Activated B cell treated with CpG ODN at 0.5 μM for 24 hours (primary cell): ENCODE measurements around the gene TCF4. TPM values are rescaled to one million over a fixed set of nuclear protein-coding genes. Genes with fewer than 3 reads are reported as not detected.

Experiments used
- ATAC-seq: fragments of 200-7000 bp; cut with Tn5 transposase; one replicate; pipeline ENCODE4 v1.10.0; 2021; ENCODE audit warnings: low read depth, mild to moderate bottlenecking, moderate library complexity
- CTCF ChIA-PET: fragments of 350-600 bp; sonication (Branson Sonifier 250); formaldehyde crosslinking; loops from one replicate; lab custom pipeline; 2021; ENCODE audit warnings: antibody characterized with exemption; lab: Charles Lee
- POLR2A ChIA-PET: fragments of 350-600 bp; sonication (Branson Sonifier 250); formaldehyde crosslinking; loops from one replicate; lab custom pipeline; 2021; ENCODE audit warnings: antibody characterized with exemption; lab: Charles Lee
- DNase-seq: peaks from one replicate; pipeline ENCODE4 v3.0.0; 2022
- H3K27ac Mint-ChIP-seq: one replicate; pipeline ENCODE4 v1.8.0; 2020; ENCODE audit warnings: mixed read lengths
- H3K27me3 Mint-ChIP-seq: one replicate; pipeline ENCODE4 v1.8.0; 2021; ENCODE audit warnings: mixed read lengths
- H3K36me3 Mint-ChIP-seq: one replicate; pipeline ENCODE4 v1.8.0; 2021; ENCODE audit warnings: low read depth, mixed read lengths
- H3K4me1 Mint-ChIP-seq: one replicate; pipeline ENCODE4 v1.8.0; 2021; ENCODE audit warnings: mixed read lengths
- H3K4me3 Mint-ChIP-seq: one replicate; pipeline ENCODE4 v1.8.0; 2020; ENCODE audit warnings: mild to moderate bottlenecking, mixed read lengths
- H3K9me3 Mint-ChIP-seq: one replicate; pipeline ENCODE4 v1.8.0; 2020; ENCODE audit warnings: mixed read lengths
- intact Hi-C: fragments of 100-400 bp; cut with micrococcal nuclease; formaldehyde crosslinking; loops from one replicate; pipeline ENCODE4 v1.15.1; 2024
- total RNA-seq: library from RNA; stranded (reverse); gene quantifications from 2 replicates; pipeline ENCODE4 v1.2.3, GENCODE V29; 2022
- TF ChIP-seq, protein P1 (sequence below): fragments of 200-600 bp; IDR thresholded peaks from one replicate; pipeline ENCODE4 v1.8.0; 2022; ENCODE audit warnings: antibody characterized with exemption, mild to moderate bottlenecking

The TCF4 gene
- total RNA-seq, 1 donor from 2014 or later, result 270 TPM

- TF ChIP-seq, protein P1, sequence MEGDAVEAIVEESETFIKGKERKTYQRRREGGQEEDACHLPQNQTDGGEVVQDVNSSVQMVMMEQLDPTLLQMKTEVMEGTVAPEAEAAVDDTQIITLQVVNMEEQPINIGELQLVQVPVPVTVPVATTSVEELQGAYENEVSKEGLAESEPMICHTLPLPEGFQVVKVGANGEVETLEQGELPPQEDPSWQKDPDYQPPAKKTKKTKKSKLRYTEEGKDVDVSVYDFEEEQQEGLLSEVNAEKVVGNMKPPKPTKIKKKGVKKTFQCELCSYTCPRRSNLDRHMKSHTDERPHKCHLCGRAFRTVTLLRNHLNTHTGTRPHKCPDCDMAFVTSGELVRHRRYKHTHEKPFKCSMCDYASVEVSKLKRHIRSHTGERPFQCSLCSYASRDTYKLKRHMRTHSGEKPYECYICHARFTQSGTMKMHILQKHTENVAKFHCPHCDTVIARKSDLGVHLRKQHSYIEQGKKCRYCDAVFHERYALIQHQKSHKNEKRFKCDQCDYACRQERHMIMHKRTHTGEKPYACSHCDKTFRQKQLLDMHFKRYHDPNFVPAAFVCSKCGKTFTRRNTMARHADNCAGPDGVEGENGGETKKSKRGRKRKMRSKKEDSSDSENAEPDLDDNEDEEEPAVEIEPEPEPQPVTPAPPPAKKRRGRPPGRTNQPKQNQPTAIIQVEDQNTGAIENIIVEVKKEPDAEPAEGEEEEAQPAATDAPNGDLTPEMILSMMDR, result no peak
- intact Hi-C loops, result loop anchor here (1.0 kb wide), 1 partner anchor 9 kb away; no protein-coding TSS in a partner anchor
- no peaks in the 10 kb centered on the region for H3K9me3 Mint-ChIP-seq
- H3K27ac Mint-ChIP-seq, result peak overlapping the region; percentile 35
- peaks cover 10% of the 10 kb centered on the region for H3K36me3 Mint-ChIP-seq
- peak; percentile 25 for ATAC-seq
- POLR2A ChIA-PET, result no interaction called here
- DNase-seq, result no peak
- peaks cover 15% of the 10 kb centered on the region for H3K4me1 Mint-ChIP-seq
- H3K4me3 Mint-ChIP-seq, result no peak overlapping the region
- CTCF ChIA-PET, result no interaction called here
- no peaks in the 10 kb centered on the region for H3K27me3 Mint-ChIP-seq
These were observed 132.1 kb downstream of the TCF4 start for GRCh38 chr18:55455938-55456337.

DNA sequence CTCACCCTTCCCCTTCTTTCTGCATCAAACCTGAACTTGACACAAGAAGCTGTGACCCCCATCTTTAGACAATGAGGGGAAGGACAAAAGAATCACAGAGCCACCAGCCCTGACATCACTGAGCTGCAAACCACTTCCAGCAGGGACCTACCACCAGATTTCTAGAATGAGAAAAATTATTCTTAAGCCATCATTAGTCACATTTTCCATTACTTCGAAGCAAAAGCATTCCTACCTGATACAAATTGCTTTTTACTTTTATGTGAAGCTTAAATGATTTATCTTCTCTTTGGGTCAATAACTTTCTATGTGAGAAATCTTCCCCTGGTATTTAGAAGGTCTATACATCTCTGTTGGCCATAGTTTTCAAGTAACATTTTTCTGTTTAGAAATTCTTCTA lies 134.8 kb downstream of the TCF4 start:
- Mint-ChIP-seq H3K27ac (no peak overlapping the region), H3K36me3 (no peaks in the 10 kb centered on the region), H3K27me3 (no peaks in the 10 kb centered on the region), H3K4me3 (no peak overlapping the region), H3K4me1 (peaks cover 22% of the 10 kb centered on the region), H3K9me3 (no peaks in the 10 kb centered on the region)
- CTCF ChIA-PET, result interaction anchor here (1.2 kb wide), 1 partner anchor 49 kb away, joined by 3 read pairs; no protein-coding TSS in a partner anchor
- POLR2A ChIA-PET, result no interaction called here
- ATAC-seq, result no peak
- intact Hi-C loops, result no loop called here
- TF ChIP-seq, protein P1, result no peak
- DNase-seq, result no peak

DNA sequence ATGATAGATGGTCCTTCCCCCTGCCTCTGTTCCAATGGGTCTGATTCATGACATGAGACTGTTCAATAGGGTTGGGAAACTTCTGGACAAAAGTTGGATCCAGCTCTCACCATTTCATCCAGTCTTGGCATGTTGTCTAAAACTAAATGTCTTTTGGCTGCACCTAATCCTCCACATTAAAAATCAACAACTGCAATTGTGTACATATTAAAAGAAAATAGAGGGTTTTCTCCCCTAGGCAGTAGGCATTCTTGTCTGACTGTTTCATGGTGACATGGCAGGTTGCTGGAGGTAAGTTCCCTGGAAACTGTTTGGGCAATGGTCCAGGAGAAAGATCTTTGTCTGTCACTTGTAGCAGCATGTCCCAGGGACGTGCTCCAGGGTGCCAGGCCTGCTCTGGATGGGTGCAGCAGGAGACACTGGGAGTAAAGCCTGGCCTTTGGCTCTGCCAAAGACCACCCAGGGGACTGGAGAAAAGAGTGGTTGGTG lies 135.8 kb downstream of the TCF4 start:
- Mint-ChIP-seq H3K9me3 (no peaks in the 10 kb centered on the region), H3K4me3 (no peak overlapping the region), H3K36me3 (no peaks in the 10 kb centered on the region), H3K27ac (no peak overlapping the region), H3K4me1 (peaks cover 31% of the 10 kb centered on the region), H3K27me3 (no peaks in the 10 kb centered on the region)
- intact Hi-C loops, result no loop called here
- CTCF ChIA-PET, result no interaction called here
- TF ChIP-seq, protein P1, result no peak
- POLR2A ChIA-PET, result no interaction called here
- ATAC-seq, result no peak
- no peak for DNase-seq

- Mint-ChIP-seq H3K4me3 (no peak overlapping the region), H3K9me3 (peaks cover 3% of the 10 kb centered on the region), H3K36me3 (no peaks in the 10 kb centered on the region), H3K27ac (no peak overlapping the region), H3K27me3 (no peaks in the 10 kb centered on the region), H3K4me1 (peaks cover 28% of the 10 kb centered on the region)
- TF ChIP-seq, protein P1, result no peak
- ATAC-seq (no peak), DNase-seq (no peak)
- intact Hi-C loops, result no loop called here
- ChIA-PET CTCF (interaction anchor here (0.9 to 1.3 kb wide), 2 partner anchors 10 to 1126 kb away, joined by 3 to 5 read pairs; no protein-coding TSS in a partner anchor), POLR2A (no interaction called here)
These were observed 138.4 kb downstream of the TCF4 start for GRCh38 chr18:55449412-55450140.

DNA sequence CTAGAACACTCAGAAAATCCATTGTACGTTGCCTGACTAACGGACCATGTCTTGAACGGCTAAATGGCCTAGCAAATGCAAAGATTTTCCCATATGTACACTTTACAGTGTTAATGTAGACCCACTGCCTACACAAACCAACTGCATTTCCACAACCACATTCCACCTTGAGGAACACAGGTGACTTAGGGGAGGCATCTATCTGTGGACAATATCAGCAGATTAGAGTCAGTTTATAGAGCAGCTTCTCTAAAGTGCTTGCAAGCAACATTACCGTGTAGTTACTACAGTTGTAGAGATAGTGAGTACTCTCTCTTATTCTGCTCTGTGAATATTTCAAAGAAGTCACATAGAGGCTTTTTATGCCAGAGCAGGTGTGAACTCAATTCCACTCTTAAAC lies 139.6 kb downstream of the TCF4 start:
- CTCF ChIA-PET, result interaction anchor here (1.3 kb wide), 1 partner anchor 9 kb away, joined by 5 read pairs; no protein-coding TSS in a partner anchor
- POLR2A ChIA-PET, result interaction anchor here (0.6 kb wide), 1 partner anchor 23 kb away, joined by 8 read pairs; no protein-coding TSS in a partner anchor
- intact Hi-C loops, result no loop called here

More for the DNA sequence above, 139.6 kb downstream of the TCF4 start:
- DNase-seq, result no peak
- peaks cover 3% of the 10 kb centered on the region for H3K9me3 Mint-ChIP-seq
- no peak overlapping the region for H3K27ac Mint-ChIP-seq
- peaks cover 29% of the 10 kb centered on the region for H3K4me1 Mint-ChIP-seq
- TF ChIP-seq, protein P1, result no peak
- no peaks in the 10 kb centered on the region for H3K36me3 Mint-ChIP-seq
- no peak for ATAC-seq
- no peak overlapping the region for H3K4me3 Mint-ChIP-seq
- H3K27me3 Mint-ChIP-seq, result no peaks in the 10 kb centered on the region
